ENCODE results near the gene NTRK3. TPM values are rescaled to one million over a fixed set of nuclear protein-coding genes. Genes with fewer than 3 reads are reported as not detected.

NTRK3 gene
- total and polyA plus RNA-seq, 4 experiments from 2014 or later: 0.67 TPM; not detected in 3

GRCh38 chr15:88132499-88132898 is 124.0 kb downstream of the NTRK3 start:
- Mint-ChIP-seq H3K4me3 (no peak overlapping the region), H3K36me3 (no peaks in the 10 kb centered on the region), H3K27ac (no peak overlapping the region), H3K27me3 (peaks cover 4 to 5% of the 10 kb centered on the region in 2 donors), H3K4me1 (no peaks in the 10 kb centered on the region), H3K9me3 (peaks cover 0 to 5% (median 0%) of the 10 kb centered on the region in 8 donors)
- Histone ChIP-seq H3K27ac (ENCODE audit: low read depth, low read length) (no peak overlapping the region), H3K4me3 (ENCODE audit: low read length in 2 of 2) (no peak overlapping the region), H3K36me3 (ENCODE audit: insufficient read depth, low read length) (no peaks in the 10 kb centered on the region), H3K4me1 (ENCODE audit: insufficient read depth, low read length) (no peaks in the 10 kb centered on the region), H3K27me3 (ENCODE audit: insufficient read depth, low read length) (no peaks in the 10 kb centered on the region), H3K9me3 (ENCODE audit: control insufficient read depth in 1 of 2, low read length in 2 of 2) (no peaks in the 10 kb centered on the region)
- no peak for DNase-seq
- ChIA-PET CTCF (ENCODE audit: partially characterized antibody) (no interaction called here), POLR2A (ENCODE audit: partially characterized antibody) (no interaction called here)
- intact Hi-C loops (cut with micrococcal nuclease): no loop called here

DNA sequence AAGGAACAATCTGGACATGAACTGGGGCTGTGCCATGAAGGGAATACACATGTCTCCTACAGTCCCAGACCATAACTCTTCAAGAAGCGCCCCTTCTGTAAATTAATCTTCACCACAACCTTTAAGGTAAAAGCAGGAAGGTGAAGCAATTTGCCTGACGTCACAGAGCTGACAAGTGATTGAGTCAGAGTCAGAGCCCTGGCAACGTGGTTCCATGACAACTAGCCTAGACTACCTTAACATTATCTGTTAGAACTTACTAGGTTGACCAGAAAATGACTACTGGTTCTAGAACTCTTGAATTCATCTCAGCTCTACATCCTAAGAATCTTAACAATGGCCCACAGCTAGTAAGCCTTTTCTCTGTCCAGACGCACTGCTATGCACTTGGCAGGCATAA is 124.6 kb downstream of the NTRK3 start:
- CTCF ChIA-PET (ENCODE audit: partially characterized antibody): no interaction called here
- H3K4me1 Mint-ChIP-seq: no peaks in the 10 kb centered on the region
- intact Hi-C loops (cut with micrococcal nuclease): no loop called here
- Histone ChIP-seq H3K27me3 (ENCODE audit: insufficient read depth, low read length) (no peaks in the 10 kb centered on the region), H3K36me3 (ENCODE audit: insufficient read depth, low read length) (no peaks in the 10 kb centered on the region), H3K4me3 (ENCODE audit: low read length in 2 of 2) (no peak overlapping the region), H3K9me3 (ENCODE audit: control insufficient read depth in 1 of 2, low read length in 2 of 2) (no peaks in the 10 kb centered on the region), H3K4me1 (ENCODE audit: insufficient read depth, low read length) (no peaks in the 10 kb centered on the region), H3K27ac (ENCODE audit: low read depth, low read length) (no peak overlapping the region)
- POLR2A ChIA-PET (ENCODE audit: partially characterized antibody): no interaction called here
- H3K9me3 Mint-ChIP-seq: peaks cover 0 to 2% (median 0%) of the 10 kb centered on the region in 8 donors
- H3K27ac Mint-ChIP-seq: no peak overlapping the region
- H3K27me3 Mint-ChIP-seq: peaks cover 2 to 4% of the 10 kb centered on the region in 2 donors
- H3K4me3 Mint-ChIP-seq: no peak overlapping the region
- H3K36me3 Mint-ChIP-seq: no peaks in the 10 kb centered on the region
- no peak for DNase-seq

DNA sequence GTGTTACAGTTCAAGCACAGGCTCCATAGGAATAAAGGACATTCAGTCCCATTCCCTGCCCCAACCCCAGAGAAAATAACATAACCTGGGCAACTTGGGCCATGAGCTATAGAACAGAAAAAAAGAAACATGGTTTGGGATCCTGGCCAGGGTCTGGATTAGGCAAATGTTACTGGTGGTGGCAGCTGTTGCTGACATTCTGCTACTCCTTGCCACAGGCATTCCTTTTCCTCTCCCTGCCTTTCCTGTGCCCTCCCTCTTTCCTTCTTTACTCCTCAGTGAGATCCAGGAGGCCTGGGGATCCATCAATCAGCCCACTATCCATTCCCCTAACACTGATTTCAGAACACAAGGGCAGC is 129.1 kb downstream of the NTRK3 start:
- H3K4me1 Mint-ChIP-seq: no peaks in the 10 kb centered on the region
- ChIA-PET POLR2A (ENCODE audit: partially characterized antibody) (no interaction called here), CTCF (ENCODE audit: partially characterized antibody) (no interaction called here)
- H3K9me3 Mint-ChIP-seq: no peaks in the 10 kb centered on the region
- no peaks in the 10 kb centered on the region for H3K27me3 ChIP-seq (ENCODE audit: insufficient read depth, low read length)
- intact Hi-C loops (cut with micrococcal nuclease): no loop called here
- no peak overlapping the region for H3K27ac Mint-ChIP-seq
- no peaks in the 10 kb centered on the region for H3K36me3 Mint-ChIP-seq
- no peak overlapping the region for H3K4me3 ChIP-seq (ENCODE audit: low read length in 2 of 2)
- peaks cover 3 to 4% of the 10 kb centered on the region in 2 donors for H3K27me3 Mint-ChIP-seq
- no peaks in the 10 kb centered on the region for H3K36me3 ChIP-seq (ENCODE audit: insufficient read depth, low read length)
- H3K4me3 Mint-ChIP-seq: no peak overlapping the region
- no peaks in the 10 kb centered on the region for H3K4me1 ChIP-seq (ENCODE audit: insufficient read depth, low read length)
- no peaks in the 10 kb centered on the region for H3K9me3 ChIP-seq (ENCODE audit: control insufficient read depth in 1 of 2, low read length in 2 of 2)
- no peak overlapping the region for H3K27ac ChIP-seq (ENCODE audit: low read depth, low read length)
- no peak for DNase-seq

DNA sequence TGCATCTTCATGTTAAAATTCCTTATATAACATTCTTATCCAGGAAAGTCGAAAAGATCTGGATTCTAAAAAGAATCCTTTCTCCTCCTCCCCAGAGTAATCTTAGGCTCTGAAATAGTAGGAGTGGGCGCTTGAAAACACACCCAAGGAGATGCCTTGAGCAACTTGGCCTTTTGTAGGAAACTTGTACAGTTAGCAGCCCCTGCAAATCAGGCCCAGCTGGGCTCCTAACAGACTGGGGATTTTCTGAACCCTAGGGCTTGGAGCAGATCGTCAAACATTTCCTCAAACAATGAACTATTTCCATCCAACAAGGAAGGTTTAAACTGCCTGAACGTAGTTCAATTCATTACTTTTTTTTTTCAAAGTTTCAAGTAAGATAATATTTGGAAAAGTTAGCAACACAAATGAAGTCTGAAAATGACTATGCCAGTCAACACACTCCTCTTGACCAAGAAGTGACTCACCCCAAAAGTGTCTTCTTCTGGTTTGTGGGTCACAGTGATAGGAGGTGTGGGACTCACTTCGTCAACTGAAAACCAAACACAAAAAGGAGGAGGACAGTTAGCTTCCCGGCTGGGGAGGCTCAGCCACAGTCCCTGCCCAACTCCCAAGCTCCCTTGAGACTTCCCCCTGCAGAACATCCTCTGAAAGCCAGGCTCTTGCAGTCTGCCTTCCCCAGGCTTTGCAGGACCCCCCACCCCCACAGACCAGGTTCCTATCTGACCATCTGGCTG is 129.7 kb downstream of the NTRK3 start:
- Histone ChIP-seq H3K36me3 (ENCODE audit: insufficient read depth, low read length) (no peaks in the 10 kb centered on the region), H3K9me3 (ENCODE audit: control insufficient read depth in 1 of 2, low read length in 2 of 2) (no peaks in the 10 kb centered on the region), H3K4me1 (ENCODE audit: insufficient read depth, low read length) (no peaks in the 10 kb centered on the region), H3K4me3 (ENCODE audit: low read length in 2 of 2) (no peak overlapping the region), H3K27ac (ENCODE audit: low read depth, low read length) (no peak overlapping the region), H3K27me3 (ENCODE audit: insufficient read depth, low read length) (no peaks in the 10 kb centered on the region)
- ChIA-PET CTCF (ENCODE audit: partially characterized antibody) (no interaction called here), POLR2A (ENCODE audit: partially characterized antibody) (no interaction called here)
- intact Hi-C loops (cut with micrococcal nuclease): no loop called here
- no peaks in the 10 kb centered on the region for H3K9me3 Mint-ChIP-seq
- H3K27ac Mint-ChIP-seq: no peak overlapping the region
- H3K4me1 Mint-ChIP-seq: no peaks in the 10 kb centered on the region
- H3K4me3 Mint-ChIP-seq: no peak overlapping the region
- DNase-seq: no peak
- H3K27me3 Mint-ChIP-seq: peaks cover 3 to 4% of the 10 kb centered on the region in 2 donors
- no peaks in the 10 kb centered on the region for H3K36me3 Mint-ChIP-seq

DNA sequence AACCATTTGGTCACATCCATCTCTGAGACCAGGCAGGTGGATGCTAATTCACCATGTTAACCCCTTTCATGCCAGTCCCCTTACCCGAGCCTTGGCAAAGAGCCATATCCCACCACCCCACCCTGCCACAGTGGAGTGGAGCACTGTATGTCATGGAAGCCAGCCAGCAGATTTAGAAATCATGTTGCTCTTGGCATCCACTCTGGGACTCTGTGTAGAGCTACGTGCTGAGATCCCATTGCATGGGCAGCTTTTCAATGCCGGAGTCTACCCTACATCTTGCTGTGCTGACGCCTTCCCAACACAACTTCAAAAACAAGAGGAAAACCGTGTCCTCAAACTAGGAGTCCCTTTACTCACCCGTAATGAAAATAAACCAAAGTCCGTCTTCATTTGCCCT is 131.0 kb downstream of the NTRK3 start:
- H3K27me3 ChIP-seq (ENCODE audit: insufficient read depth, low read length): no peaks in the 10 kb centered on the region
- no peaks in the 10 kb centered on the region for H3K36me3 Mint-ChIP-seq
- ChIA-PET POLR2A (ENCODE audit: partially characterized antibody) (no interaction called here), CTCF (ENCODE audit: partially characterized antibody) (no interaction called here)
- no peak overlapping the region for H3K4me3 ChIP-seq (ENCODE audit: low read length in 2 of 2)
- H3K27me3 Mint-ChIP-seq: peaks cover 3 to 4% of the 10 kb centered on the region in 2 donors
- DNase-seq: no peak
- no peak overlapping the region for H3K27ac Mint-ChIP-seq
- H3K4me1 Mint-ChIP-seq: no peaks in the 10 kb centered on the region
- H3K9me3 ChIP-seq (ENCODE audit: control insufficient read depth in 1 of 2, low read length in 2 of 2): no peaks in the 10 kb centered on the region
- H3K4me3 Mint-ChIP-seq: no peak overlapping the region
- no peaks in the 10 kb centered on the region for H3K9me3 Mint-ChIP-seq
- no peaks in the 10 kb centered on the region for H3K36me3 ChIP-seq (ENCODE audit: insufficient read depth, low read length)
- no peak overlapping the region for H3K27ac ChIP-seq (ENCODE audit: low read depth, low read length)
- no peaks in the 10 kb centered on the region for H3K4me1 ChIP-seq (ENCODE audit: insufficient read depth, low read length)
- intact Hi-C loops (cut with micrococcal nuclease): no loop called here

DNA sequence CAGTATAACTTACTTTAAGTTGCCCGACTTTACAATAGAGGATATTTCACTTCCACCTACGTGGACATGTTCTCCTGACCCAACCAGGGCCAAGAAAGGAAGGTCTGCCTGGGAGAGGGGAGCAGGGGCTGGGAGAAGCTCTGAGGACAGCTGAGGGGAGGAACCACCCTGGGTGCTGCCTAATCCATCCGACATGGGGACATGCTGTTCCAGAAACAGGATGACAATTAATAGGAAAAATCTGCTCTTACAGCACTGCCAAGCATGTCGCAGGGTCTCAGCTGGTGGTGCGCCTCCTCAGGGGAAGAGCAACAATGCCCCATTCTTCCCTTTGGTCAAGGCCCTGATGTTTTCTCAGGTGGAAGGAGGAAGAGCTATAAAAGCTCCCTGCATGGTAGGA is 132.3 kb downstream of the NTRK3 start:
- Histone ChIP-seq H3K4me3 (ENCODE audit: low read length in 2 of 2) (no peak overlapping the region), H3K9me3 (ENCODE audit: control insufficient read depth in 1 of 2, low read length in 2 of 2) (no peaks in the 10 kb centered on the region), H3K36me3 (ENCODE audit: insufficient read depth, low read length) (no peaks in the 10 kb centered on the region), H3K27me3 (ENCODE audit: insufficient read depth, low read length) (no peaks in the 10 kb centered on the region), H3K27ac (ENCODE audit: low read depth, low read length) (no peak overlapping the region), H3K4me1 (ENCODE audit: insufficient read depth, low read length) (no peaks in the 10 kb centered on the region)
- Mint-ChIP-seq H3K36me3 (no peaks in the 10 kb centered on the region), H3K4me1 (no peaks in the 10 kb centered on the region), H3K27me3 (peaks cover 4% of the 10 kb centered on the region in 2 donors), H3K9me3 (no peaks in the 10 kb centered on the region), H3K27ac (no peak overlapping the region), H3K4me3 (no peak overlapping the region)
- ChIA-PET CTCF (ENCODE audit: partially characterized antibody) (no interaction called here), POLR2A (ENCODE audit: partially characterized antibody) (no interaction called here)
- DNase-seq: no peak
- intact Hi-C loops (cut with micrococcal nuclease): no loop called here

DNA sequence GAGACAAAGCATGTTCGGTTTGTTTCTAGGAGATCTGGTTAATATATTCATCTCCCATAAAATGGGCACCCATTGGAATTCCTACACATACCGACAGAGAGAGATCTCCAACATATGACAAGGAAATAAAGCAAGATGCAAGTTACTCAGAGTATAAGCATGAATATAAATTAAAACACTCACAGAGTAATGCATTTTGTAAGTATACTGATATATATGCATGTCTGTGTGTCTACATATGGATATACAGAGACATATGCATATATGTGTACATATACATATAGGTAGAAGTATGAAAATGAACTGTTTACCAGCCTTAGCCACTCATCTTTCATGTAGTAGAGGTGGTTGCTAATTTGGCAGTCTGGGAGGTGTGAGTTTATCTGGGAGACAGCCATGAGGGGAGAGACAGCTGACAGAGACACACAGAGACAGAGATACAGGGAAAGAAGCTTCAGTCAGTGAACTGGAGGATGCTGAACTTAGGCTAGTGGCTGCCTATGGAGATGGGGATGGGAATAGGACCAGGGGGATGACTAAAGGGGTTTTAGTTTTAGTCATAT is 134.5 kb downstream of the NTRK3 start:
- H3K9me3 ChIP-seq (ENCODE audit: control insufficient read depth in 1 of 2, low read length in 2 of 2): no peaks in the 10 kb centered on the region
- ChIA-PET POLR2A (ENCODE audit: partially characterized antibody) (no interaction called here), CTCF (ENCODE audit: partially characterized antibody) (no interaction called here)
- Mint-ChIP-seq H3K36me3 (no peaks in the 10 kb centered on the region), H3K27ac (no peak overlapping the region), H3K9me3 (no peaks in the 10 kb centered on the region), H3K4me3 (no peak overlapping the region), H3K27me3 (peaks cover 4 to 7% of the 10 kb centered on the region in 2 donors), H3K4me1 (no peaks in the 10 kb centered on the region)
- H3K27ac ChIP-seq (ENCODE audit: low read depth, low read length): no peak overlapping the region
- H3K36me3 ChIP-seq (ENCODE audit: insufficient read depth, low read length): no peaks in the 10 kb centered on the region
- DNase-seq: no peak
- H3K4me1 ChIP-seq (ENCODE audit: insufficient read depth, low read length): no peaks in the 10 kb centered on the region
- H3K27me3 ChIP-seq (ENCODE audit: insufficient read depth, low read length): no peaks in the 10 kb centered on the region
- intact Hi-C loops (cut with micrococcal nuclease): no loop called here
- no peak overlapping the region for H3K4me3 ChIP-seq (ENCODE audit: low read length in 2 of 2)

All from CD4-positive, alpha-beta memory T cell (primary cell).